ENCODE measurements around the gene HSD11B2.

HSD11B2 gene

DNA sequence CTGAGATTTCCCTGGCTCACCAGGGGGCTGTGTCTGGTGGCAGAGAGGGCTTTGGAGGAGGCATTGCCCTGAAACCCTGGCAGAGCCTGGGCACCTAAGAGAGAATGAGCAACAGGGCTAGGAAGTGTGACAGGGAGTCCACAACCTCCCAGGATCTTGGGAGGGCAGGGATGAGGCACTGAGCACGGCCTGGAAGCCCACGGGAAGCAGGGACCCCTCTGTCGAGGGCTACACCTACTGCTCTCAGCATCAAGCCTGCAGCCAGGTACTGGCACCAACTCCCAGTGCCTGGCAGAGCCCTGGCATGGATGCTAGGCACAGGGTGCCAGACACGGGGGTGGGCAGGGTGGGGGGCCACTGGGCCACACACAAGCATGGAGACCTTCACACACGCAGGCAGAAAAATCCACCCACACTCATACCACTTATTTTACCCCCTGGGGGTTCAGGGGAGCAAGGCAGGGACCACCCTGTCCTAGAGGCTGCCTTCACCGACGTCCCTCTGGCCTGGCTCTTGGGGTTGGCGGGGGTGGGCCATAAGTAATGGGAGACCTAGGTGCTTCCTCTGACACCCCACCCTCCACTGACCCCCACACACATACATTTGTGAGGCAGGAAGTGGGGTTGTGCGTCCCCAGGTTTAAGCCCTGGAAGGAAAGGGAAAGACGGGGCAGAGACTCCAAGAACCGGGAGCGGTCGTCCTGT is 970 bp upstream of the HSD11B2 start:
- peak overlapping the region; percentile 37 for H3K4me3 ChIP-seq (ENCODE audit: low read depth, low read length)
- TF ChIP-seq CTCF (IDR thresholded peaks at IDR 0.05; ENCODE audit: insufficient read depth, low read length, missing control alignments): no peak
- POLR2A ChIA-PET: no interaction called here
- CTCF ChIA-PET: interaction anchor here (2.1 to 9.7 kb wide), 9 partner anchors 9 to 170 kb away, joined by 7 to 154 read pairs (median 19); no protein-coding TSS in a partner anchor
- DNase-seq (ENCODE audit: low read depth, low spot score): no peak

DNA sequence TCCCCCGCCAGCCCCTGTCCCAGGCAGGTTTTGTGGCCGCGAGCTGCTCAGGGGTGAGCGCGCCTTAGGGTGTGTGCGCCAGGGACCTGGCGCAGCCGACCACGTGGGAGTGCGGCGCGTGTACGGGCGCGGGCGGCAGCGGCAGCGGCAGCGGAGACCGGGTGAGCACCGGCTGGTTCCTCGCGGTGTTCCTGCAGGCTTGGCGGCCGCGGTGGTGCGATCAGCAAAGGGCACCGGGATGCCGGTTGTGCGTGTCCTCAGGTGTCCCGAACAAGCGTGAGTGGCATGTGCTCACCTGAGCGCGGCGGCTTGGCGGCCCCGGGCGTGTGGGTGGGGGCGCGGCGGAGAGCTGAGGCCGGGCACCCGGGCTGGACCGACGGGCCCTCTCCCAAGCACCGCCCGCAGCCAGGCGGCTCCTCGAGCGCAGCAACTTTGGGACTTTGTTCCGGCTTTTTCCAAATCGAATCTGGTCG is 381 bp upstream of the HSD11B2 start:
- peak overlapping the region; percentile 37 for H3K4me3 ChIP-seq (ENCODE audit: low read depth, low read length)
- CTCF ChIA-PET: interaction anchor here (0.9 to 3.4 kb wide), 5 partner anchors 13 to 170 kb away, joined by 3 to 11 read pairs (median 7); partner anchors contain the start of gene ZDHHC1
- DNase-seq (ENCODE audit: low read depth, low spot score): no peak
- POLR2A ChIA-PET: no interaction called here
- no peak for TF ChIP-seq CTCF (IDR thresholded peaks at IDR 0.05; ENCODE audit: insufficient read depth, low read length, missing control alignments)

DNA sequence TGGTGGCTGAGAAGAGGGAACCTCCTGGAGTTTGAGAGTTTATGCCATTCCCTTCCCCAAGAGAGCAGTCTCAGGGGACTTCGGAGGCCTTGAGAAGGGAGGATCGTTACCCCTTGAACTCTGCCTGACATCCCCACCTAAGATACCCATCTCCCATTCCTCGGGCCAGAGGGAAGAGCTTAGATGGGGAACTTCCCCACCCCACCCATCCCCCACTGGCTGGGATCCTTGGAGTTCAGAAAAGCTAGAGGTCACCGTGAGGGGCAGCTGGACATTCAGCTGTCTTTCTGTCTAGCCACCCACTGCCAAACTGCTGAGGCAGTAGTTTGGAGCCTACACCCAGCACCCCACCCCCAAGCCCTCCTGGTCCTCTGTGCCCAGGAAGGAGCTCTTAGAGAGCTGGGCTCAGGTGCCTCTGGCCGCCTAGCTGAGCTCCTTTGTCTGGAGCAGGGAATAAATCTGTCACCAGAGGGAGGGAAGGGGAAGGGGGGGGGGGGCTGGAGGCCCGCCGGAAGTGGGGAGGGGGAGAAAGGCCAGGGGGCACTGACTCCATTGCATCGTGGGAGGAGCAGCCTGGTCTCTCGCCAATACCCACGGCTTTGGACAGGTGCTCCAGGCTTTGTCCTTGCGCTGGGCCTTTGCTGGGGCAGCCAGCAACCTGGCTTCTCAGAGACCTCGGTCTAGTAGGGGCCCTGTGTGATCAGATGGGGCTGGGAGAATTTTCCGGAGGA is 1.0 kb downstream of the HSD11B2 start:
- DNase-seq (ENCODE audit: low read depth, low spot score): no peak
- peak overlapping the region; percentile 33 for H3K4me3 ChIP-seq (ENCODE audit: low read depth, low read length)
- ChIA-PET CTCF (interaction anchor here (1.1 to 3.4 kb wide), 8 partner anchors 11 to 172 kb away, joined by 3 to 11 read pairs (median 4); partner anchors contain the start of gene ZDHHC1), POLR2A (no interaction called here)
- no peak for TF ChIP-seq CTCF (IDR thresholded peaks at IDR 0.05; ENCODE audit: insufficient read depth, low read length, missing control alignments)

GRCh38 chr16:67432506-67432890 is 1.6 kb downstream of the HSD11B2 start:
- ChIA-PET POLR2A (no interaction called here), CTCF (interaction anchor here (1.1 to 3.4 kb wide), 4 partner anchors 19 to 148 kb away, joined by 3 to 11 read pairs (median 4); no protein-coding TSS in a partner anchor)
- no peak for DNase-seq (ENCODE audit: low read depth, low spot score)
- no peak overlapping the region for H3K4me3 ChIP-seq (ENCODE audit: low read depth, low read length)
- no peak for TF ChIP-seq CTCF (IDR thresholded peaks at IDR 0.05; ENCODE audit: insufficient read depth, low read length, missing control alignments)

DNA sequence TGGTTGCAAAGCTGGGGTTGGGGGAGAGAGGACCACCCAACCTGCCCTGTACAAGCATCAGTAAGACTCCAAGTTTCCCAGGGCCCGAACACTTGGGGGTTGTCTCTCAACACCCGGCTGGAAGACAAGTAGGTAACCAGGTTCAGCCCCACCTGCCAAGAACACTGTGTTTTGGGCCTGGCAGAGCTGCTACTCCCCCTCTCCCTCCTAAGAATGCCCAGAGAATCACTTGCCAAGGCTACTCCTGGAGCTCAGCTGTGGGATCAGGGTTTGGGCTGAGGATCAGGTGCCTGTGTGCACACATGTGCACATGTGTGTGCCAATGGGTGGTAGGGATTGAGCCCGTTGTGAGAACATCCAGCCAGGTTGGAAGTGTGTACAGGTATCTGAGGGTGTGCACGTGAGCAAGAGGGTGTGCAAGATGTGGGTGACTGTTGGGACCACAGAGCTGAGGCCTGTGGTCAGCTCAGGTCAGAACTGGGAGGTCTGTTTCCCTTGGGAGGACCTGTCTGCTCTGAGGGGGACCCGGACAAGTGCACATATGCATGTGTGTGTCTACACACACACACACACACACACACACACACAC is 2.3 kb downstream of the HSD11B2 start:
- no peak for TF ChIP-seq CTCF (IDR thresholded peaks at IDR 0.05; ENCODE audit: insufficient read depth, low read length, missing control alignments)
- CTCF ChIA-PET: interaction anchor here (0.8 to 3.4 kb wide), 8 partner anchors 10 to 51 kb away, joined by 3 to 11 read pairs (median 4); partner anchors contain the start of genes ATP6V0D1 and ZDHHC1
- no peak for DNase-seq (ENCODE audit: low read depth, low spot score)
- no peak overlapping the region for H3K4me3 ChIP-seq (ENCODE audit: low read depth, low read length)
- POLR2A ChIA-PET: no interaction called here

Measured in AG04449 (cell line).